Lung (tissue), 12 donors: ENCODE results near the gene FLII. TPM values are rescaled to one million over a fixed set of nuclear protein-coding genes. Genes with fewer than 3 reads are reported as not detected.

ENCODE experiments used
- ATAC-seq: fragments of 200-7000 bp; cut with Tn5 transposase; one replicate; pipeline ENCODE4 v1.9.1; 2020; ENCODE audit warnings: moderate number of reproducible peaks; ENCODE audit not compliant: insufficient read depth, low FRiP score
- DNase-seq, 3 donors: peaks; one replicate each; pipeline ENCODE4 v3.0.0-alpha.2; 2013 to 2017
- H3K27ac ChIP-seq, 2 donors: one replicate each; pipeline ENCODE4 v1.5.1; 2013; ENCODE audit warnings: mild to moderate bottlenecking in 2 of 2, moderate library complexity in 2 of 2, control low read depth in 1 of 2, inconsistent platforms in 1 of 2, low read depth in 1 of 2, low read length in 1 of 2
- H3K27me3 ChIP-seq, 3 donors: one replicate each; pipeline ENCODE4 v1.5.1; 2013; ENCODE audit warnings: low read length in 2 of 3; ENCODE audit not compliant: control insufficient read depth in 3 of 3, insufficient read depth in 3 of 3
- H3K36me3 ChIP-seq, 4 donors: one replicate each; pipeline ENCODE4 v1.5.1; 2013; ENCODE audit warnings: low read length in 4 of 4, mild to moderate bottlenecking in 1 of 4, moderate library complexity in 1 of 4; ENCODE audit not compliant: control insufficient read depth in 4 of 4, insufficient read depth in 4 of 4
- H3K4me1 ChIP-seq, 5 donors: one replicate each; pipeline ENCODE4 v1.5.1; 2013; ENCODE audit warnings: low read length in 5 of 5, mild to moderate bottlenecking in 2 of 5, moderate library complexity in 1 of 5; ENCODE audit not compliant: control insufficient read depth in 5 of 5, insufficient read depth in 5 of 5
- H3K4me3 ChIP-seq: one replicate; pipeline ENCODE4 v1.5.1; 2013; ENCODE audit warnings: mild to moderate bottlenecking, control low read depth, moderate library complexity
- H3K9ac ChIP-seq, 2 donors: one replicate each; pipeline ENCODE4 v1.5.1; 2013; ENCODE audit warnings: low read length in 2 of 2, control low read depth in 1 of 2; ENCODE audit not compliant: insufficient read depth in 1 of 2
- H3K9me3 ChIP-seq, 4 donors: one replicate each; pipeline ENCODE4 v1.5.1; 2013; ENCODE audit warnings: low read length in 3 of 4, mild to moderate bottlenecking in 1 of 4, moderate library complexity in 1 of 4; ENCODE audit not compliant: control insufficient read depth in 4 of 4, insufficient read depth in 3 of 4
- CTCF ChIP-seq: IDR thresholded peaks from 2 replicates; pipeline ENCODE4 v1.5.1; 2012; ENCODE audit warnings: mild to moderate bottlenecking; ENCODE audit errors: control extremely low read depth, extremely low read depth
- WGBS, 2 donors: extraction: QIAGEN DNeasy Blood & Tissue Kit; methylation state at CpG; one replicate each; pipeline ENCODE4 v1.1.7; 2013; 5-methylcytosine and 5-hydroxymethylcytosine counted together
- polyA plus RNA-seq, 2 donors: library from polyadenylated mRNA; stranded (reverse); fragments of 200-250 nt; gene quantifications; one replicate each; pipeline ENCODE4 v1.2.1, GENCODE V29; 2013
- total RNA-seq, 2 donors: library from RNA; depleted of rRNA in 1 of 2; stranded (reverse); fragments of >200 nt in 1 of 2; gene quantifications; one replicate each; pipeline ENCODE4 v1.2.1, GENCODE V29; 2014 to 2021
- donor health status: control.
- donor health status: control.
- donor health status: Bipolar disorder and iron deficiency.
- donor health status: healthy.
- donor health status: DM: yes; HTN: yes; CAD: no.

The FLII gene
- total and polyA plus RNA-seq, 4 donors: 152 to 391 (median 266) TPM

GRCh38 chr17:18224387-18225120, 34.0 kb downstream of the FLII start:
- peak overlapping the region in 1 of 2 donors; percentile 75 for H3K9ac ChIP-seq
- DNase-seq: peak; percentile 76 to 83 (median 78)
- no peaks in the 10 kb centered on the region for H3K9me3 ChIP-seq
- H3K4me3 ChIP-seq: peak overlapping the region; percentile 30
- no peak for TF ChIP-seq CTCF
- H3K27ac ChIP-seq: no peak overlapping the region
- ATAC-seq: no peak
- H3K36me3 ChIP-seq: no peaks in the 10 kb centered on the region
- WGBS, 2 donors: 56 to 60% methylated on average over 23 of the region's 23 CpGs
- H3K27me3 ChIP-seq: no peaks in the 10 kb centered on the region
- peaks cover 0 to 31% (median 12%) of the 10 kb centered on the region in 5 donors for H3K4me1 ChIP-seq

GRCh38 chr17:18224053-18224386, 34.5 kb downstream of the FLII start:
- Histone ChIP-seq H3K27ac (no peak overlapping the region), H3K4me1 (peaks cover 0 to 35% (median 12%) of the 10 kb centered on the region in 5 donors)

GRCh38 chr17:18218756-18219415, 39.7 kb downstream of the FLII start:
- Histone ChIP-seq H3K9ac (no peak overlapping the region), H3K9me3 (no peaks in the 10 kb centered on the region), H3K27me3 (no peaks in the 10 kb centered on the region), H3K36me3 (no peaks in the 10 kb centered on the region), H3K4me3 (no peak overlapping the region), H3K4me1 (peaks cover 0 to 6% (median 0%) of the 10 kb centered on the region in 5 donors), H3K27ac (no peak overlapping the region)
- no peak for TF ChIP-seq CTCF
- WGBS, 2 donors: 39 to 40% methylated on average over 4 of the region's 4 CpGs
- ATAC-seq: no peak
- DNase-seq: peak; percentile 39 to 75 (median 50)

More at GRCh38 chr17:18224053-18224386, 34.5 kb downstream of the FLII start:
- H3K9ac ChIP-seq: no peak overlapping the region
- TF ChIP-seq CTCF: no peak
- no peaks in the 10 kb centered on the region for H3K9me3 ChIP-seq
- ATAC-seq: no peak
- H3K27me3 ChIP-seq: no peaks in the 10 kb centered on the region
- WGBS, 2 donors: 80 to 84% methylated on average over 4 of the region's 4 CpGs
- peak in 1 of 3 donors; percentile 63 for DNase-seq
- no peaks in the 10 kb centered on the region for H3K36me3 ChIP-seq
- no peak overlapping the region for H3K4me3 ChIP-seq
